MM.1S (cell line): ENCODE data around the gene WDR77.

ENCODE experiments used
- DNase-seq: peaks from one replicate; pipeline ENCODE4 v3.0.0-alpha.2; 2015
- H2AFZ ChIP-seq: fragments of 300-600 bp; sonication (generic); 2 replicates; pipeline ENCODE4 v1.6.0; 2016; ENCODE audit warnings: antibody characterized with exemption, low read length
- H3F3A ChIP-seq: fragments of 300-600 bp; sonication (generic); 2 replicates; pipeline ENCODE4 v1.6.1; 2016; ENCODE audit warnings: mild to moderate bottlenecking, antibody characterized with exemption, low read length, moderate library complexity, mixed read lengths; ENCODE audit not compliant: insufficient read depth
- H3K27ac ChIP-seq: fragments of 300-600 bp; sonication (generic); 2 replicates; pipeline ENCODE4 v1.5.1; 2016; ENCODE audit warnings: mild to moderate bottlenecking, low read length
- H3K27me3 ChIP-seq: fragments of 300-600 bp; sonication (generic); replicated peaks from 2 replicates; pipeline ENCODE4 v1.6.0; 2016; ENCODE audit warnings: low read length; ENCODE audit not compliant: insufficient read depth
- H3K36me3 ChIP-seq: fragments of 300-600 bp; sonication (generic); replicated peaks from 2 replicates; pipeline ENCODE4 v1.6.1; 2016; ENCODE audit warnings: mild to moderate bottlenecking, low read length, mixed read lengths; ENCODE audit not compliant: insufficient read depth
- H3K4me1 ChIP-seq: fragments of 300-600 bp; sonication (generic); 2 replicates; pipeline ENCODE4 v1.6.1; 2016; ENCODE audit warnings: low read length, mixed read lengths
- H3K4me2 ChIP-seq: fragments of 300-600 bp; sonication (generic); 2 replicates; pipeline ENCODE4 v1.6.0; 2016; ENCODE audit warnings: low read depth, low read length
- H3K4me3 ChIP-seq: fragments of 300-600 bp; sonication (generic); 2 replicates; pipeline ENCODE4 v1.5.1; 2016; ENCODE audit warnings: low read length, mixed read lengths
- H3K79me2 ChIP-seq: fragments of 300-600 bp; sonication (generic); 2 replicates; pipeline ENCODE4 v1.6.1; 2016; ENCODE audit warnings: mixed run types, low read length, mixed read lengths
- H3K9ac ChIP-seq: fragments of 300-600 bp; sonication (generic); 2 replicates; pipeline ENCODE4 v1.6.1; 2016; ENCODE audit warnings: low read length, mixed read lengths
- H3K9me2 ChIP-seq: fragments of 300-600 bp; sonication (generic); replicated peaks from 2 replicates; pipeline ENCODE4 v1.6.1; 2016; ENCODE audit warnings: mild to moderate bottlenecking, low read length, mixed read lengths; ENCODE audit not compliant: insufficient read depth
- H3K9me3 ChIP-seq: fragments of 300-600 bp; sonication (generic); replicated peaks from 2 replicates; pipeline ENCODE4 v1.6.1; 2016; ENCODE audit warnings: mild to moderate bottlenecking, low read length, mixed read lengths; ENCODE audit not compliant: insufficient read depth
- H4K20me1 ChIP-seq: fragments of 300-600 bp; sonication (generic); 2 replicates; pipeline ENCODE4 v1.6.1; 2016; ENCODE audit warnings: mild to moderate bottlenecking, low read length, moderate library complexity, mixed read lengths; ENCODE audit not compliant: insufficient read depth
- CTCF ChIP-seq: fragments of 300-600 bp; sonication (generic); IDR thresholded peaks from 2 replicates; pipeline ENCODE4 v1.5.1; 2016; ENCODE audit warnings: antibody characterized with exemption, low read length, mixed read lengths
- EZH2 ChIP-seq: fragments of 300-600 bp; sonication (generic); optimal IDR thresholded peaks from 2 replicates; pipeline ENCODE3; 2017; ENCODE audit warnings: low read depth, mild to moderate bottlenecking, antibody characterized with exemption, low read length, mixed read lengths
- EZH2phosphoT487 ChIP-seq: fragments of 300-600 bp; sonication (generic); IDR thresholded peaks from 2 replicates; pipeline ENCODE4 v1.6.1; 2018; ENCODE audit warnings: antibody characterized with exemption, low read length

The WDR77 gene

GRCh38 chr1:111491070-111491469 lies 42.0 kb upstream of the WDR77 start:
- Histone ChIP-seq H3K9me3 (no peaks in the 10 kb centered on the region), H3K9ac (no peak overlapping the region), H4K20me1 (no peaks in the 10 kb centered on the region), H3K79me2 (no peaks in the 10 kb centered on the region), H3K27ac (no peak overlapping the region), H3K4me3 (no peak overlapping the region), H2AFZ (no peak overlapping the region), H3F3A (0 out of 2 replicates have a peak, but pooled peaks cover under 1% of the 10 kb centered on the region), H3K27me3 (no peaks in the 10 kb centered on the region), H3K4me2 (no peak overlapping the region), H3K4me1 (no peaks in the 10 kb centered on the region), H3K36me3 (no peaks in the 10 kb centered on the region), H3K9me2 (no peaks in the 10 kb centered on the region)
- TF ChIP-seq EZH2phosphoT487 (no peak), CTCF (no peak), EZH2 (no peak)
- no peak for DNase-seq

GRCh38 chr1:111490220-111490619 lies 41.2 kb upstream of the WDR77 start:
- Histone ChIP-seq H4K20me1 (no peaks in the 10 kb centered on the region), H3K9me3 (no peaks in the 10 kb centered on the region), H3F3A (no peaks in the 10 kb centered on the region), H2AFZ (no peak overlapping the region), H3K27ac (no peak overlapping the region), H3K4me3 (no peak overlapping the region), H3K9me2 (no peaks in the 10 kb centered on the region), H3K36me3 (no peaks in the 10 kb centered on the region), H3K27me3 (no peaks in the 10 kb centered on the region), H3K9ac (no peak overlapping the region), H3K4me2 (no peak overlapping the region), H3K4me1 (no peaks in the 10 kb centered on the region), H3K79me2 (no peaks in the 10 kb centered on the region)
- TF ChIP-seq EZH2phosphoT487 (no peak), EZH2 (no peak), CTCF (no peak)
- no peak for DNase-seq

GRCh38 chr1:111489604-111490003 lies 40.5 kb upstream of the WDR77 start:
- no peaks in the 10 kb centered on the region for H3K36me3 ChIP-seq
- H3K4me3 ChIP-seq = no peak overlapping the region
- no peaks in the 10 kb centered on the region for H3F3A ChIP-seq
- no peaks in the 10 kb centered on the region for H3K9me3 ChIP-seq
- no peaks in the 10 kb centered on the region for H3K79me2 ChIP-seq
- TF ChIP-seq CTCF (no peak), EZH2phosphoT487 (no peak), EZH2 (no peak)
- no peak overlapping the region for H3K4me2 ChIP-seq
- H3K4me1 ChIP-seq = no peaks in the 10 kb centered on the region
- H2AFZ ChIP-seq = no peak overlapping the region
- no peaks in the 10 kb centered on the region for H3K9me2 ChIP-seq
- H4K20me1 ChIP-seq = no peaks in the 10 kb centered on the region
- no peak overlapping the region for H3K9ac ChIP-seq
- no peak for DNase-seq
- no peak overlapping the region for H3K27ac ChIP-seq
- H3K27me3 ChIP-seq = no peaks in the 10 kb centered on the region
